DND-41 (cell line): ENCODE data around the gene OVOL2.

Experiments
- CTCF ChIP-seq: IDR thresholded peaks from 2 replicates; pipeline ENCODE4 v1.5.1; 2012; ENCODE audit warnings: borderline replicate concordance, low read length, moderate library complexity, mild to moderate bottlenecking; ENCODE audit not compliant: poor library complexity, severe bottlenecking; ENCODE audit errors: extremely low read depth
- EZH2 ChIP-seq: IDR thresholded peaks from 3 replicates; pipeline ENCODE4 v1.6.1; 2012; ENCODE audit warnings: borderline replicate concordance, low read depth, mild to moderate bottlenecking, moderate library complexity, low read length, inconsistent platforms; ENCODE audit not compliant: severe bottlenecking

GRCh38 chr20:18055261-18055660 is 2.5 kb downstream of the OVOL2 start:
- TF ChIP-seq CTCF (no peak), EZH2 (no peak)
